Upper lobe of left lung (tissue), 6 donors: ENCODE results near the gene PTPRD. TPM values are rescaled to one million over a fixed set of nuclear protein-coding genes. Genes with fewer than 3 reads are reported as not detected.

Experiments used
- ATAC-seq, 2 donors: fragments of 200-7000 bp; cut with Tn5 transposase; one replicate each; pipeline ENCODE4 v1.9.1; 2022; ENCODE audit warnings: mild to moderate bottlenecking in 2 of 2, moderate library complexity in 2 of 2; ENCODE audit not compliant: low FRiP score in 2 of 2
- DNase-seq, 2 donors: peaks; one replicate each; pipeline ENCODE4 v3.0.0-alpha.2; 2019 to 2020
- H3K27ac ChIP-seq, 4 donors: fragments of 200-600 bp; sonication (generic); one replicate each; pipeline ENCODE4 v1.5.1; 2016 to 2019
- H3K27me3 ChIP-seq, 4 donors: fragments of 200-600 bp; sonication (generic); one replicate each; pipeline ENCODE4 v1.5.1; 2017 to 2019
- H3K36me3 ChIP-seq, 4 donors: fragments of 200-600 bp; sonication (generic); one replicate each; pipeline ENCODE4 v1.5.1; 2016 to 2019
- H3K4me1 ChIP-seq, 4 donors: fragments of 200-600 bp; sonication (generic); one replicate each; pipeline ENCODE4 v1.5.1; 2018 to 2019
- H3K4me3 ChIP-seq, 4 donors: fragments of 200-600 bp; sonication (generic); one replicate each; pipeline ENCODE4 v1.5.1; 2017 to 2019; ENCODE audit warnings: mild to moderate bottlenecking in 2 of 4, moderate library complexity in 1 of 4
- H3K9me3 ChIP-seq, 4 donors: fragments of 200-600 bp; sonication (generic); one replicate each; pipeline ENCODE4 v1.5.1; 2018 to 2019
- EP300 ChIP-seq, 4 donors: sonication (generic); formaldehyde crosslinking; IDR thresholded peaks; one replicate each; pipeline ENCODE4 v1.5.1; 2017; ENCODE audit warnings: antibody characterized with exemption in 4 of 4, control low read depth in 2 of 4
- POLR2A ChIP-seq, 4 donors: fragments of 450-650 bp; IDR thresholded peaks; one replicate each; pipeline ENCODE4 v1.5.1; 2016 to 2017; ENCODE audit warnings: antibody characterized with exemption in 4 of 4, mild to moderate bottlenecking in 2 of 4
- POLR2AphosphoS5 ChIP-seq, 2 donors: sonication (generic); formaldehyde crosslinking; IDR thresholded peaks; one replicate each; pipeline ENCODE4 v1.5.1; 2017; ENCODE audit warnings: antibody characterized with exemption in 2 of 2
- WGBS, 2 donors: methylation state at CpG; one replicate each; pipeline ENCODE4 v1.1.5; 2017 to 2018; 5-methylcytosine and 5-hydroxymethylcytosine counted together
- total RNA-seq, 6 donors: library from RNA; depleted of rRNA in 4 of 6; stranded (reverse); fragments of >200 nt in 4 of 6; gene quantifications; one replicate each; pipeline versions ENCODE4 v1.1.0 to v1.2.1, GENCODE V29; 2016 to 2021
- TF ChIP-seq, protein P1 (sequence below), 6 experiments: fragments of 450-650 bp in 4 of 6; fragments of 200-600 bp in 2 of 6; sonication (generic) in 2 of 6; IDR thresholded peaks; one replicate each; pipeline ENCODE4 v1.5.1; 2016 to 2019; ENCODE audit warnings: antibody characterized with exemption in 6 of 6
- donor health status: DM: no; HTN: no; CAD: no; lungs with moderate emphysema.
- donor health status: DM: no; HTN: yes; CAD: no; lungs with severe emphysema.

Gene PTPRD
- total RNA-seq, 6 donors from 2014 or later = 7.4 to 46.1 (median 14.5) TPM

DNA sequence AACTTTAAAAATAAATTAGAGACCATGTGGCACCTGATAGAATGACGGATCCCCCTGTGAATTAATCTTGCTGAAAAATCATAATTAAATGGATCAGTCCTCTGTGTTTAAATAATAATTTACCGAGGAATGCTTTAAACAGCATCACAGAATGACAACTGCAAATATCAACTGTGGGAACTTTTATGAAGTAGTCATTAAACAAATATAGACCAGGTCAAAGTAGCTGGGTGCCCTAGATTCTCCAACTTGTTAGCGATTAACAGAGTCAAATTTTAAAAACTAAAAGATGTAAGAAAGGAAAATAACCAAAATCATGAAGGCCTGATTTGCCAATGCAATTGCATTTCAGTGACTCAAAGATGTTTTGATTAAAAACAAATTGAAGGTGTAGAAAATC, 933.4 kb downstream of the PTPRD start:
- H3K27me3 ChIP-seq = no peaks in the 10 kb centered on the region
- no peaks in the 10 kb centered on the region for H3K9me3 ChIP-seq
- no peak for DNase-seq
- no peak for ATAC-seq
- no peak overlapping the region for H3K27ac ChIP-seq
- H3K4me3 ChIP-seq = no peak overlapping the region
- H3K4me1 ChIP-seq = no peaks in the 10 kb centered on the region
- H3K36me3 ChIP-seq = no peaks in the 10 kb centered on the region
- TF ChIP-seq, protein P1, sequence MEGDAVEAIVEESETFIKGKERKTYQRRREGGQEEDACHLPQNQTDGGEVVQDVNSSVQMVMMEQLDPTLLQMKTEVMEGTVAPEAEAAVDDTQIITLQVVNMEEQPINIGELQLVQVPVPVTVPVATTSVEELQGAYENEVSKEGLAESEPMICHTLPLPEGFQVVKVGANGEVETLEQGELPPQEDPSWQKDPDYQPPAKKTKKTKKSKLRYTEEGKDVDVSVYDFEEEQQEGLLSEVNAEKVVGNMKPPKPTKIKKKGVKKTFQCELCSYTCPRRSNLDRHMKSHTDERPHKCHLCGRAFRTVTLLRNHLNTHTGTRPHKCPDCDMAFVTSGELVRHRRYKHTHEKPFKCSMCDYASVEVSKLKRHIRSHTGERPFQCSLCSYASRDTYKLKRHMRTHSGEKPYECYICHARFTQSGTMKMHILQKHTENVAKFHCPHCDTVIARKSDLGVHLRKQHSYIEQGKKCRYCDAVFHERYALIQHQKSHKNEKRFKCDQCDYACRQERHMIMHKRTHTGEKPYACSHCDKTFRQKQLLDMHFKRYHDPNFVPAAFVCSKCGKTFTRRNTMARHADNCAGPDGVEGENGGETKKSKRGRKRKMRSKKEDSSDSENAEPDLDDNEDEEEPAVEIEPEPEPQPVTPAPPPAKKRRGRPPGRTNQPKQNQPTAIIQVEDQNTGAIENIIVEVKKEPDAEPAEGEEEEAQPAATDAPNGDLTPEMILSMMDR (IDR thresholded peaks at IDR 0.05) = no peak
- no peak for TF ChIP-seq POLR2A (IDR thresholded peaks at IDR 0.05)
- no peak for TF ChIP-seq POLR2AphosphoS5 (IDR thresholded peaks at IDR 0.05)
- TF ChIP-seq EP300 (IDR thresholded peaks at IDR 0.05) = no peak
- WGBS, 2 donors = 60 to 64% methylated on average over 3 of the region's 3 CpGs

DNA sequence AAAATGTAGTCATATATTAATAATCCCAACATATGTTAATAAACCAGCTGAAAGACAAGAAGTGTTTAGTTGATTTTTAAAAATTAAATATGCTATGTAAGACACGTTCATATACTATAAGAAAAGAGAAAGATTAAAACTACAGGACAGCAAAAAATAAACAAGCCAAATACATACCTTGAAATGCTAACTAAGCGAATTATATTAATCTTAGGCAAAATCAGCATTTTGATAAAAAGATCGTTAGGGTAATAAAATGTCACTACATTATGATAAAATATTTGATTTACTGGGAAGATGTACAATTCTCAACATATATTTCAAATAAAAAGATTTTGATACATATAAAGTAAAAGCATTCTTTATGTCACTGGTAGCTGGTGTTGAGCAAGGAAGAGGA, 938.3 kb downstream of the PTPRD start:
- ATAC-seq = no peak
- Histone ChIP-seq H3K27ac (no peak overlapping the region), H3K4me1 (no peaks in the 10 kb centered on the region), H3K9me3 (peaks cover 0 to 6% (median 0%) of the 10 kb centered on the region in 4 donors), H3K4me3 (no peak overlapping the region), H3K36me3 (no peaks in the 10 kb centered on the region), H3K27me3 (no peaks in the 10 kb centered on the region)
- TF ChIP-seq POLR2AphosphoS5 (IDR thresholded peaks at IDR 0.05) = no peak
- TF ChIP-seq EP300 (IDR thresholded peaks at IDR 0.05) = no peak
- no peak for TF ChIP-seq POLR2A (IDR thresholded peaks at IDR 0.05)
- TF ChIP-seq, protein P1 (IDR thresholded peaks at IDR 0.05) = no peak
- no peak for DNase-seq
- WGBS, 2 donors = 85 to 86% methylated on average over 3 of the region's 3 CpGs

DNA sequence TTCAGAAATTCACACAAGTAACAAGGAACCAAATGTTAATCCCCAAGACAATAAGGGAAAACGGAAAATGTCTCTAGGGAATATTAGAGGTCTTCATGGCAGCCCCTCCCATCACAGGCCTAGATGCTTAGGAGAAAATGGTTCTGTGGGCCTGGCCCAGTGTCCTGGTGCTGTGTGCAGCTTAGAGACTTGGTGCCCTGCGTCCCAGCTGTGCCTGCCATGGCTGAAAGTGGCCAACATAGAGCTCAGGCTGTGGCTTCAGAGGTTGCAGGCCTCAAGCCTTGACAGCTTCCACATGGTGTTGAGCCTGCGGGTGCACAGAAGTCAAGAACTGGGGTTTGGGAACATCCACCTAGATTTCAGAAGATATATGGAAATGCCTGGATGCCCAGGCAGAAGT, 942.3 kb downstream of the PTPRD start:
- TF ChIP-seq EP300 (IDR thresholded peaks at IDR 0.05) (no peak), POLR2AphosphoS5 (IDR thresholded peaks at IDR 0.05) (no peak), POLR2A (IDR thresholded peaks at IDR 0.05) (no peak)
- TF ChIP-seq, protein P1 (IDR thresholded peaks at IDR 0.05) = no peak
- no peak for ATAC-seq
- no peaks in the 10 kb centered on the region for H3K36me3 ChIP-seq

DNA sequence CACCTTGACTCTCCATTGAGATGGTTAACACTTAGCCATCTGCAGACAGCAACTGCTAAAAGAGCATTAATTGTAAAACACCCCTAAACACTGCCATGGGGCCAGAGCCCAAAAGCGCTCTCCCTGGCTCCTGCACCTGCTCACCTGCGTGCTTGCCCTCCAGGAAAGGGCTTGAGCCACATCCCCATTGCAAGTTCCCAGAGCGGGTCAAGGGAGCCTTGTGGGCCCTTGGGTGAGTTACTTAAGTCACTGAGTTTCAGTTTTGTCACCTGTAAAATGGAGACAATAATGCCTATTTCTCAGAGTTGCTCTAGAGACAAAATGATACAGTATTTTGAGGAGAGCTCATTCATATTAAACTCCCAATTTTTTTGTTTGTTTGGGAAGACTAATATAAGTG, 967.8 kb downstream of the PTPRD start:
- no peak overlapping the region for H3K27ac ChIP-seq
- no peak overlapping the region for H3K4me3 ChIP-seq
- peak in 1 of 2 donors; percentile 3 for DNase-seq
- no peaks in the 10 kb centered on the region for H3K9me3 ChIP-seq
- H3K27me3 ChIP-seq = no peaks in the 10 kb centered on the region
- 91 to 100% methylated on average over 3 of the region's 3 CpGs for WGBS, 2 donors
- TF ChIP-seq POLR2A (IDR thresholded peaks at IDR 0.05) (no peak), EP300 (IDR thresholded peaks at IDR 0.05) (no peak), POLR2AphosphoS5 (IDR thresholded peaks at IDR 0.05) (no peak)
- TF ChIP-seq, protein P1 (IDR thresholded peaks at IDR 0.05) = no peak
- H3K4me1 ChIP-seq = no peaks in the 10 kb centered on the region
- ATAC-seq = no peak
- no peaks in the 10 kb centered on the region for H3K36me3 ChIP-seq

More for the DNA sequence above, 942.3 kb downstream of the PTPRD start:
- no peak overlapping the region for H3K27ac ChIP-seq
- no peaks in the 10 kb centered on the region for H3K27me3 ChIP-seq
- DNase-seq = no peak
- 81 to 82% methylated on average over 1 to 3 of the region's 3 CpGs for WGBS, 2 donors
- peaks cover 0 to 6% (median 0%) of the 10 kb centered on the region in 4 donors for H3K9me3 ChIP-seq
- no peaks in the 10 kb centered on the region for H3K4me1 ChIP-seq
- H3K4me3 ChIP-seq = no peak overlapping the region

DNA sequence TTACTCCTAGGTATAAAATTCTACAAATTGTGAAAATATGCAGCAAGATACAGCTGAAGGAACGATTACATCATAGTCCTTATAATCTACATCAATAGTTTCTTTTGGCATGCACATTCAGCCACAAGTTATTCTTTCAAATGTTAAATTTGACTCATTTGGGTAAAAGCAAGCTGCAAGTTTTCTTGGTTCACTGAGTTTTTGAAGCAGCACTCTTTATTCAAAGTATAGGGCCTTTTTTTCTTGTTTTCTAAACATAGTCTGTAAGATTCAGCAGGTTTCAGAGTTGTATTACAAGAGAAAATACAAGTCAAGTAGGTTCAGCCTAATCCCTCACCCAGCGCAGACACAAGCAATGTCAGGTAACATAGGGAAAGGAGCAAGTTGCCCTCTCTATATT, 981.5 kb downstream of the PTPRD start:
- no peak overlapping the region for H3K27ac ChIP-seq
- no peak overlapping the region for H3K4me3 ChIP-seq
- no peaks in the 10 kb centered on the region for H3K4me1 ChIP-seq
- DNase-seq (no peak), ATAC-seq (no peak)
- H3K36me3 ChIP-seq = no peaks in the 10 kb centered on the region
- 74 to 77% methylated on average over 2 of the region's 2 CpGs for WGBS, 2 donors
- TF ChIP-seq POLR2AphosphoS5 (IDR thresholded peaks at IDR 0.05) (no peak), POLR2A (IDR thresholded peaks at IDR 0.05) (no peak), EP300 (IDR thresholded peaks at IDR 0.05) (no peak)
- TF ChIP-seq, protein P1 (IDR thresholded peaks at IDR 0.05) = no peak
- H3K27me3 ChIP-seq = no peaks in the 10 kb centered on the region
- H3K9me3 ChIP-seq = no peaks in the 10 kb centered on the region
